BE2C (cell line): ENCODE data around the gene STIP1.

Source experiments
- DNase-seq: peaks from one replicate; pipeline ENCODE4 v3.0.0-alpha.2; 2020
- H3K27me3 ChIP-seq: fragments of 250-450 bp; sonication (Bioruptor Pico); 2 replicates; pipeline ENCODE4 v1.5.1; 2020; ENCODE audit warnings: mild to moderate bottlenecking
- H3K36me3 ChIP-seq: fragments of 250-450 bp; sonication (Bioruptor Pico); 2 replicates; pipeline ENCODE4 v1.5.1; 2020; ENCODE audit warnings: mild to moderate bottlenecking
- H3K4me1 ChIP-seq: fragments of 250-450 bp; sonication (Bioruptor Pico); 2 replicates; pipeline ENCODE4 v1.5.1; 2020
- H3K4me3 ChIP-seq: 2 replicates; pipeline ENCODE4 v1.5.1; 2011; ENCODE audit warnings: low read depth, low read length
- H3K9me3 ChIP-seq: fragments of 250-450 bp; sonication (Bioruptor Pico); 2 replicates; pipeline ENCODE4 v1.5.1; 2020
- TF ChIP-seq, protein P1 (sequence below): IDR thresholded peaks from 2 replicates; pipeline ENCODE4 v1.5.1; 2012; ENCODE audit warnings: mild to moderate bottlenecking, low read depth, low read length

STIP1 gene

DNA sequence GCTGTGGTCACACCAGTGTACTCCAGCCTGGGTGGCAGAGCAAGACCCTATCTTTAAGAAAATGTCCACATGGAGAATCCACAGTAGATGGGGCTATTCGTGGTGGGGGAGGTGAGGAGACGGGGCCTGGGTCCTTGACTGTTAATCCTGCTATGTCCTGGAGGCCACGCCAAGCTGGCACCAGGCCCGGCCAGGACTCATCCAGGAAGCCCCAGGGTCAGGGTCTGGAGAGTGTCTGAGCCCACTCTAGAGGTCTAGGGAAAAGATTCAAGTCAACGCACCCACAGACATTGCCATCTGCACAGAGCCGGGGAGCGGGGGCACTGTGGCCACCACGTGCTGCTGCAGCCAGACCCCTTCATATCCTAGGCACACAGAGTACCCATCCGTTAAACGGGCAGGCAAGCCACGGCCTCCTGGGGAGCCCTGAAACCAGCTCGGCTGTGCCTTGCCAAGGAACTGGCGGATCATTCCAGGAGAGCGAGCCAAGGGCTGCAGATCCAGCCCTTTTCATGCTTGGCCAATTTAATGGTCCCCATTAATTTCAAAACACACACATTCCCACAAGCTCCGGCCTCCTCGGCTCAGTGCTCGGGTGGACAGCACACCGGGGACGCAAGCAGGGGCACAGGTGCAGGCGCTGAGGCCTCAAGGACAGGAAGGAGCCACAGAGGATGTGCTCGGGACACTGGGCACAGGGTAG is 44.7 kb upstream of the STIP1 start:
- H3K9me3 ChIP-seq = no peaks in the 10 kb centered on the region
- no peaks in the 10 kb centered on the region for H3K27me3 ChIP-seq
- H3K36me3 ChIP-seq = no peaks in the 10 kb centered on the region
- H3K4me1 ChIP-seq = no peaks in the 10 kb centered on the region; the same call in 1 of the 2 replicates
- H3K4me3 ChIP-seq = no peak overlapping the region
- TF ChIP-seq, protein P1, sequence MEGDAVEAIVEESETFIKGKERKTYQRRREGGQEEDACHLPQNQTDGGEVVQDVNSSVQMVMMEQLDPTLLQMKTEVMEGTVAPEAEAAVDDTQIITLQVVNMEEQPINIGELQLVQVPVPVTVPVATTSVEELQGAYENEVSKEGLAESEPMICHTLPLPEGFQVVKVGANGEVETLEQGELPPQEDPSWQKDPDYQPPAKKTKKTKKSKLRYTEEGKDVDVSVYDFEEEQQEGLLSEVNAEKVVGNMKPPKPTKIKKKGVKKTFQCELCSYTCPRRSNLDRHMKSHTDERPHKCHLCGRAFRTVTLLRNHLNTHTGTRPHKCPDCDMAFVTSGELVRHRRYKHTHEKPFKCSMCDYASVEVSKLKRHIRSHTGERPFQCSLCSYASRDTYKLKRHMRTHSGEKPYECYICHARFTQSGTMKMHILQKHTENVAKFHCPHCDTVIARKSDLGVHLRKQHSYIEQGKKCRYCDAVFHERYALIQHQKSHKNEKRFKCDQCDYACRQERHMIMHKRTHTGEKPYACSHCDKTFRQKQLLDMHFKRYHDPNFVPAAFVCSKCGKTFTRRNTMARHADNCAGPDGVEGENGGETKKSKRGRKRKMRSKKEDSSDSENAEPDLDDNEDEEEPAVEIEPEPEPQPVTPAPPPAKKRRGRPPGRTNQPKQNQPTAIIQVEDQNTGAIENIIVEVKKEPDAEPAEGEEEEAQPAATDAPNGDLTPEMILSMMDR = no peak
- DNase-seq = no peak

DNA sequence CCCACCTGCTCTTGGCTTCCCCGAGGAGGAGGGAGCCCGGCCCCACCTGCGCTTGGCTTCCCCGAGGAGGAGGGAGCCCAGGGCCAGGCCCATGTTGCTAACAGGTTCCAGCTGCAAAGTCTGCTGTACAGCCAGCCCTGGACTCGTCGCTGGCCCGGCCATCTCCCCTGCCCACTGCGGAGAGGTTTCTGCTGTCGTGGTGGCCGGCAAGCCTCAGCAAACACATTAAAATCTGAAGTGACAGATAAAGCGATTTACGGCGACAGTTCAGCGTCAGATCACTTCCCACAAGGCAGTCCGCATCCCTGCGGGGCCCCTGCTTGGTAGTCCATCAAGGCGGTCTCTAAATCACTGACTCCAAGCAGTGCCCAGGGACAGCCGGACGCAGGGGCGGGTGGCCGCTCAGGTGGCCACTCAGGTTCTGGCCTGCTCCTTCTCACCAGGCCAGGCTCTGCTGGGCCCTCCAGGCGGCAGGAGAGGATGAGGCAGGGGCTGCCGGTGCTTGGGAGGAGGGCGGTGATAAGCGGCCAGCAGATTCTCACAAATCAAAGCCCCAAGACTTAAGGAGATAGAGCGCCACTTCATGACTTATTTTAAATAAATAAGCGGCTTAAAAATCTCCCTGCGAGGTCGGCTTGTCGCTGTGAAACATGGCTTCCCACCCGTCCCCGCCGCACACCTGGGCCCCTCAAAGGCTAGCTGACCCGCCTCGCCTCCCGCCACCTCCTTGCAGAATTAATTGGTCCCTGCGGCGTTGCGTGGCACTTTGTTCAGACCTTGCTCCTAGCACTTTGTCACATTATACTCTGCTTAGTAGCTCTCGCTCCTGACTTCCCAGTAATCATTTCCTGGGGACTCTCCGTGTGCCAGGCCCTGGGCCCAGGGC is 41.1 kb upstream of the STIP1 start:
- Histone ChIP-seq H3K9me3 (no peaks in the 10 kb centered on the region), H3K4me3 (no peak overlapping the region), H3K36me3 (no peaks in the 10 kb centered on the region), H3K4me1 (no peaks in the 10 kb centered on the region; the same call in 1 of the 2 replicates), H3K27me3 (no peaks in the 10 kb centered on the region)
- TF ChIP-seq, protein P1 = no peak
- no peak for DNase-seq

- H3K4me3 ChIP-seq = no peak overlapping the region
- no peaks in the 10 kb centered on the region for H3K27me3 ChIP-seq
- peak; percentile 80 for DNase-seq
- no peaks in the 10 kb centered on the region for H3K9me3 ChIP-seq
- no peaks in the 10 kb centered on the region; the same call in 1 of the 2 replicates for H3K36me3 ChIP-seq
- peaks cover 3% of the 10 kb centered on the region; the same call in 1 of the 2 replicates for H3K4me1 ChIP-seq
- TF ChIP-seq, protein P1 = peak; percentile 71
Observed at GRCh38 chr11:64146036-64146955, 39.7 kb upstream of the STIP1 start.

DNA sequence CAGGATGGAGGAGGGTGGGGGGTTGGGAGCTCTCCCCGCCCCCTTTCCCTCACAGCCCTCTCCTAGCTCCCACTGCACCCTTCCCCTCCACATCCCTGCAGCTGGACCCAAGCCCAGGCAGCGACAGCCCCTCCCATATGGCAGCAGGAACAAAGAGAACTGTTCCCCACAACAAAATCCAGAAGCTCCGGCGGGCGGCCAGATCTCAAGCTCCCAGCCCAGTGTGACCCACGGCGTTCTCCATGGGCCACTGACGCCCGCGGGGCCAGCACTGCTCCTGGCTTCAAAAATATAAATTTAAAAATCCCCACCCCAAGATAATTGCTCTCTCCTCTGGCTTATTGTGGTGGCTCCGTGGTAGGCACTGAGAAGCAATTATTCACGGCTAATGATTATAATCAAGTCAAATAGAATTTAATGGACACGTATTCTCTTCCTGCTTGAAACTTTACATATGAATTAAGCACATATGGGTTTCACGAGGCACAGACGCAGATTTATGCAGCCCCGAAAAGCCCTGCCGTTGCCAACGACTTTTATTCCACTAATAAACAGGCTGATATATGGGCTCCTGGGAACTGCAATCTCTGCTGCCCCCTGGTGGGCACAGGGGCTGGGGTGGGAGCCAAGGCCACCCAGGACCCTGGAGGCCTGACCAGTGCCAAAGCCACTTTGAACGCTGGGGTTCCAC is 37.6 kb upstream of the STIP1 start:
- peak; percentile 82 for DNase-seq
- no peaks in the 10 kb centered on the region for H3K9me3 ChIP-seq
- H3K4me1 ChIP-seq = peaks cover 5% of the 10 kb centered on the region; the same call in 1 of the 2 replicates
- TF ChIP-seq, protein P1 = peak; percentile 78
- H3K36me3 ChIP-seq = no peaks in the 10 kb centered on the region; the same call in 1 of the 2 replicates
- no peaks in the 10 kb centered on the region for H3K27me3 ChIP-seq
- peak overlapping the region; percentile 32; the same call in 1 of the 2 replicates for H3K4me3 ChIP-seq

DNA sequence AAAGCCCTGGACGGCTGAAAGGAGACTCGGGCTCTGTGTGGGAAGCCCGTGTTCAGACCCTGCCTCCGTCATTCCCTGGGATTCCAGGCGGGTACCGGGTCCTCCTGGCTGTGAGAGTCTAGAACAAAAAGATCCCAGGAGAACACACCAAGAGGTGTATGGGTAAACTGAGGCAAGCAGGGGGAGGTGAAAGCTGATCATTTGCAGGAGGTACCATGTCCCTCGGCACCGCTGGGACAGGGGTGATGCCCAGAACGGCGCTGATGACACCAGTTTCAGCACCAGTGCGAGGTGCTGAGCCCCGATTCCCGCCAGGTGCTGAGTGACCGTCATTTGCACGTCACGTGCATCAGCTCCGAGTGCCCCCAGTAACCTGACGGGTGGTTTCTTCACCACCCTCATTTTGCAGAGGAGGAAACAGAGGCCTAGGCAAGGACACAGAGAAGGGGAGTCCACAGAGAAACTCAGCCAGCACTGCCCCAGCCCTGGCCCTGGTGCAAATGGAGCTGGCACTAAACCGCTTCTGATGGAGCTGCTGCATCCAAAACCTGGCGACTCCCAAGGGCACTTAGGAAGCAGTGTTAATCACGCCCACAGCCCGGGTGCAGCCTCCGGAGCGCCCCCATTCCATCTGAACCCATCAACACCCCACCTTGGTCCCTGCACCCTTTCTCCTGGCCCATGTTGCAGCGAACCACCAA is 36.9 kb upstream of the STIP1 start:
- Histone ChIP-seq H3K4me3 (no peak overlapping the region), H3K36me3 (no peaks in the 10 kb centered on the region; the same call in 1 of the 2 replicates), H3K9me3 (no peaks in the 10 kb centered on the region), H3K27me3 (no peaks in the 10 kb centered on the region), H3K4me1 (peaks cover 5% of the 10 kb centered on the region; the same call in 1 of the 2 replicates)
- TF ChIP-seq, protein P1 = no peak
- no peak for DNase-seq
